ENCODE measurements around the gene TAGLN3. TPM values are rescaled to one million over a fixed set of nuclear protein-coding genes. Genes with fewer than 3 reads are reported as not detected.

TAGLN3 gene
- total and polyA plus RNA-seq, 2 of the 13 experiments (the other 11 are each of a cell fraction or from before 2014, with no cell fraction given) = 0.51 to 0.91 TPM

- in situ Hi-C loops (cut with HindIII; ENCODE audit: extremely low pct_ligation_motif_present, low pct_unique_long_range_greater_than_20kb) (loop anchor here (5.0 kb wide), 1 partner anchor 253 kb away; no protein-coding TSS in a partner anchor), intact Hi-C loops (cut with micrococcal nuclease; ENCODE audit: unreplicated experiment) (no loop called here)
- H3K79me2 ChIP-seq (ENCODE audit: insufficient read depth, low read length) = no peaks in the 10 kb centered on the region
- H3K9ac ChIP-seq (ENCODE audit: insufficient read depth, low read depth, low read length) = no peak overlapping the region
- WGBS (ENCODE audit: low lambda C conversion rate) = 98% methylated on average over 3 of the region's 3 CpGs
- no peak overlapping the region for H3K27ac ChIP-seq (ENCODE audit: extremely low read length, insufficient read depth, low read length)
- no peak overlapping the region for H2AFZ ChIP-seq (ENCODE audit: low read length)
- H4K20me1 ChIP-seq (ENCODE audit: insufficient read depth, low read length) = no peaks in the 10 kb centered on the region
- peaks cover 10% of the 10 kb centered on the region for H3K4me1 ChIP-seq (ENCODE audit: insufficient read depth, low read length)
- TF ChIP-seq CCAR2 (optimal IDR thresholded peaks at IDR 0.05; ENCODE audit: low read depth, low read length) = no peak
- TF ChIP-seq ZNF282 (IDR thresholded peaks at IDR 0.05; ENCODE audit: partially characterized antibody) = no peak
- no peak for TF ChIP-seq ZNF562 (CRISPR knock-in tag; IDR thresholded peaks at IDR 0.05; ENCODE audit: borderline replicate concordance)
- no peak for TF ChIP-seq NR2C2 (CRISPR knock-in tag; IDR thresholded peaks at IDR 0.05; ENCODE audit: borderline replicate concordance)
- no peak for TF ChIP-seq MBD4 (IDR thresholded peaks at IDR 0.05; ENCODE audit: borderline replicate concordance, low read length)
- TF ChIP-seq DR1 (CRISPR knock-in tag; IDR thresholded peaks at IDR 0.05) = no peak
- no peak for TF ChIP-seq ZNF460 (CRISPR knock-in tag; IDR thresholded peaks at IDR 0.05; ENCODE audit: borderline replicate concordance)
- no peak for TF ChIP-seq E2F5 (CRISPR knock-in tag; conservative IDR thresholded peaks at IDR 0.05)
- no peak for TF ChIP-seq SCMH1 (CRISPR knock-in tag; IDR thresholded peaks at IDR 0.05; ENCODE audit: borderline replicate concordance)
- no peak for TF ChIP-seq TBX2 (CRISPR knock-in tag; IDR thresholded peaks at IDR 0.05; ENCODE audit: borderline replicate concordance)
- TF ChIP-seq MAFK (conservative IDR thresholded peaks at IDR 0.05 in 1 of 2, IDR thresholded peaks at IDR 0.05 in 1 of 2; ENCODE audit: low read length in 2 of 2) = no peak
- ChIA-PET CTCF (ENCODE audit: low intra/inter-chr PET ratio, low total read pairs) (interaction anchor here (6.1 kb wide), 1 partner anchor 252 kb away, joined by 79 read pairs; no protein-coding TSS in a partner anchor), POLR2A (no interaction called here)
- no peak overlapping the region for H3K4me3 ChIP-seq (replicated peaks in 1 of 3; ENCODE audit: insufficient read depth in 1 of 3, low read depth in 2 of 3, low read length in 3 of 3)
- H3K27me3 ChIP-seq (ENCODE audit: control insufficient read depth in 1 of 2, insufficient read depth in 2 of 2, low read length in 2 of 2) = no peaks in the 10 kb centered on the region
- FAIRE-seq = no peak
- no peak for ATAC-seq
- no peaks in the 10 kb centered on the region for H3K9me3 ChIP-seq (ENCODE audit: low read length)
- H3K4me2 ChIP-seq (ENCODE audit: low read depth, low read length) = no peak overlapping the region
- no TSS peak for BruUV-seq (replicated peaks)
- DNase-seq (ENCODE audit: low spot score) = no peak
- H3K36me3 ChIP-seq (replicated peaks in 1 of 2; ENCODE audit: control insufficient read depth in 1 of 2, insufficient read depth in 2 of 2, low read length in 2 of 2) = peaks cover 4% of the 10 kb centered on the region in 2 experiments; a peak in 3 of 5 replicates
Observed at GRCh38 chr3:111970376-111970775, 28.3 kb upstream of the TAGLN3 start.
